NB4 (cell line): ENCODE data around the gene SLC2A2.

Experiments
- DNase-seq: peaks from one replicate; pipeline ENCODE4 v3.0.0; 2010; ENCODE audit warnings: low read depth
- H3K4me3 ChIP-seq: one replicate; pipeline ENCODE4 v1.5.1; 2011; ENCODE audit warnings: mild to moderate bottlenecking, low read depth, low read length, moderate library complexity
- CTCF ChIP-seq: IDR thresholded peaks from one replicate; pipeline ENCODE4 v1.5.1; 2012; ENCODE audit warnings: low read depth, low read length
- MAX ChIP-seq: IDR thresholded peaks from 2 replicates; pipeline ENCODE4 v1.6.1; 2011; ENCODE audit warnings: low read depth, low read length
- MYC ChIP-seq: IDR thresholded peaks from 2 replicates; pipeline ENCODE4 v1.6.1; 2011; ENCODE audit warnings: low read depth, low read length
- POLR2A ChIP-seq: IDR thresholded peaks from 2 replicates; pipeline ENCODE4 v1.6.1; 2011; ENCODE audit warnings: mild to moderate bottlenecking; ENCODE audit not compliant: insufficient read length; ENCODE audit errors: extremely low read depth

Gene SLC2A2

GRCh38 chr3:171011873-171012336 is 14.6 kb downstream of the SLC2A2 start:
- TF ChIP-seq POLR2A (no peak), MAX (no peak), CTCF (no peak), MYC (no peak)
- H3K4me3 ChIP-seq: no peak overlapping the region
- DNase-seq: no peak

GRCh38 chr3:171011109-171011872 is 15.2 kb downstream of the SLC2A2 start:
- no peak overlapping the region for H3K4me3 ChIP-seq
- TF ChIP-seq POLR2A (no peak), MAX (no peak), MYC (no peak), CTCF (no peak)
- DNase-seq: no peak

GRCh38 chr3:171007316-171007715 is 19.2 kb downstream of the SLC2A2 start:
- H3K4me3 ChIP-seq: no peak overlapping the region
- DNase-seq: no peak
- TF ChIP-seq MYC (no peak), POLR2A (no peak), MAX (no peak), CTCF (no peak)

GRCh38 chr3:171005648-171006047 is 20.9 kb downstream of the SLC2A2 start:
- TF ChIP-seq POLR2A: no peak
- no peak for TF ChIP-seq CTCF
- no peak for TF ChIP-seq MAX
- TF ChIP-seq MYC: no peak
- DNase-seq: no peak
- H3K4me3 ChIP-seq: no peak overlapping the region

GRCh38 chr3:171001957-171002694 is 24.4 kb downstream of the SLC2A2 start:
- TF ChIP-seq MYC: no peak
- no peak overlapping the region for H3K4me3 ChIP-seq
- peak; percentile 75 for DNase-seq

GRCh38 chr3:171001250-171001893 is 25.1 kb downstream of the SLC2A2 start:
- no peak overlapping the region for H3K4me3 ChIP-seq
- no peak for TF ChIP-seq CTCF
- TF ChIP-seq MAX: no peak

More at GRCh38 chr3:171001250-171001893, 25.1 kb downstream of the SLC2A2 start:
- DNase-seq: no peak
